Esophagus muscularis mucosa (tissue), 4 donors: Measurements from ENCODE around the gene LGALS4. TPM values are rescaled to one million over a fixed set of nuclear protein-coding genes. Genes with fewer than 3 reads are reported as not detected.
"Not testable (repeated sequence)": the region's sequence is repeated elsewhere in the genome, so short reads cannot be mapped to it uniquely, and the experiment has no call there.

ENCODE experiments used
- DNase-seq: peaks from one replicate; pipeline ENCODE4 v3.0.0-alpha.2; 2017; ENCODE audit errors: extremely low spot score
- H3K27ac ChIP-seq, 4 donors: fragments of 200-600 bp; sonication (generic); replicated peaks in 1 of 4; 1 replicate in 3 of 4; 2 replicates in 1 of 4; pipeline ENCODE4 v1.5.1; 2016 to 2019; ENCODE audit warnings: mild to moderate bottlenecking in 1 of 4
- H3K27me3 ChIP-seq, 4 donors: fragments of 200-600 bp; sonication (generic); one replicate each; pipeline versions ENCODE4 v1.5.1 to v1.6.0; 2016 to 2019
- H3K36me3 ChIP-seq, 4 donors: fragments of 200-600 bp; sonication (generic); one replicate each; pipeline ENCODE4 v1.5.1; 2016 to 2019
- H3K4me1 ChIP-seq, 4 donors: fragments of 200-600 bp; sonication (generic); one replicate each; pipeline ENCODE4 v1.5.1; 2016 to 2019
- H3K4me3 ChIP-seq, 4 donors: fragments of 200-600 bp; sonication (generic); 1 replicate in 2 of 4; 2 replicates in 2 of 4; pipeline ENCODE4 v1.5.1; 2016 to 2019; ENCODE audit warnings: mild to moderate bottlenecking in 4 of 4, moderate library complexity in 1 of 4
- H3K9me3 ChIP-seq, 4 donors: fragments of 200-600 bp; sonication (generic); 1 replicate in 3 of 4; 2 replicates in 1 of 4; pipeline ENCODE4 v1.5.1; 2016 to 2019
- EP300 ChIP-seq: sonication (generic); formaldehyde crosslinking; IDR thresholded peaks from one replicate; pipeline ENCODE4 v1.6.1; 2017; ENCODE audit warnings: antibody characterized with exemption
- POLR2A ChIP-seq: fragments of 450-650 bp; IDR thresholded peaks from one replicate; pipeline ENCODE4 v1.6.1; 2017; ENCODE audit warnings: antibody characterized with exemption, moderate library complexity, mild to moderate bottlenecking, low read depth
- POLR2AphosphoS5 ChIP-seq, 2 donors: sonication (generic); formaldehyde crosslinking; IDR thresholded peaks; one replicate each; pipeline ENCODE4 v1.6.1; 2017; ENCODE audit warnings: antibody characterized with exemption in 2 of 2
- WGBS: methylation state at CpG from one replicate; pipeline ENCODE4 v1.1.5; 2018; 5-methylcytosine and 5-hydroxymethylcytosine counted together
- intact Hi-C: fragments of 100-400 bp; cut with DNase I; formaldehyde crosslinking; loops from one replicate; pipeline ENCODE4 v1.15.1; 2023
- total RNA-seq, 4 donors: library from RNA; depleted of rRNA; stranded (reverse); fragments of >200 nt; gene quantifications; one replicate each; pipeline versions ENCODE4 v1.1.0 to v1.2.1, GENCODE V29; 2016
- TF ChIP-seq, protein P1 (sequence below), 3 experiments: fragments of 200-600 bp in 2 of 3; fragments of 450-650 bp in 1 of 3; sonication (generic) in 2 of 3; IDR thresholded peaks; one replicate each; pipeline ENCODE4 v1.5.1; 2017 to 2019; ENCODE audit warnings: antibody characterized with exemption in 3 of 3, mild to moderate bottlenecking in 2 of 3, moderate library complexity in 1 of 3

Gene LGALS4, protein sequence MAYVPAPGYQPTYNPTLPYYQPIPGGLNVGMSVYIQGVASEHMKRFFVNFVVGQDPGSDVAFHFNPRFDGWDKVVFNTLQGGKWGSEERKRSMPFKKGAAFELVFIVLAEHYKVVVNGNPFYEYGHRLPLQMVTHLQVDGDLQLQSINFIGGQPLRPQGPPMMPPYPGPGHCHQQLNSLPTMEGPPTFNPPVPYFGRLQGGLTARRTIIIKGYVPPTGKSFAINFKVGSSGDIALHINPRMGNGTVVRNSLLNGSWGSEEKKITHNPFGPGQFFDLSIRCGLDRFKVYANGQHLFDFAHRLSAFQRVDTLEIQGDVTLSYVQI
- 1 to 10 TPM in 1 of 4 donors, under 1 TPM in 2, not detected in 1; 0.42 to 2.9 (median 0.50) TPM for total RNA-seq

DNA sequence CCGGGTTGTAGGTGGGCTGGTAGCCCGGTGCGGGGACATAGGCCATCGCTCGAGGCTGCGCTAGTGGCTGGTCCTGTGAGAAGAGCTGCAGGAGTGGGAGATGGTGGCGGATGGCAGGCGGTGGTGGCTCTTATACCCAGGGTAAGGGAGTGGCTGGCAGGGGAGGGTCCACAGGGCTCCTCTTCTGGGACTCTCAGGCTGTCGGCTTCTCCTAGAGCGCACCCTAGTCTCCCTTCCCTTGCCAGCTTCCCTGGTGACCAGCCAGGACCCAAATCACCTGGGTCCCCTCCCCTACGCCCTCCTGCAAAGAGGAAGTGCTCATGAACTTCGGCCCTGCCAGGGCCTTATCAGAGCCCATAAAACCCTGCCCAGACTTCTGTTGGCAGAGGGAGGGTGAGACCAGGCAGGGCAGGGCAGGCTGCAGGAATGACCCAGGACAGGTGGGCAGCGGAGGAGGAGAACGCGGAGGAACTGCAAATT, at the start of gene LGALS4:
TSS of gene LGALS4 (minus strand) at position 105 of the 480 bp plus-strand sequence. CDS start at position 46, 59 bp downstream.
- H3K9me3 ChIP-seq: no peaks in the 10 kb centered on the region
- DNase-seq: no peak
- H3K27me3 ChIP-seq: no peaks in the 10 kb centered on the region
- H3K4me3 ChIP-seq: no peak within 1 kb of the TSS
- H3K4me1 ChIP-seq: no peaks in the 10 kb centered on the region
- H3K36me3 ChIP-seq: peaks cover 28 to 36% (median 33%) of the 10 kb centered on the region in 4 donors
- 87% methylated on average over 15 of the region's 15 CpGs for WGBS
- TF ChIP-seq POLR2AphosphoS5 (IDR thresholded peaks at IDR 0.05) (no peak), POLR2A (no peak)
- no peak within 1 kb of the TSS for H3K27ac ChIP-seq
- intact Hi-C loops: no loop called here

DNA sequence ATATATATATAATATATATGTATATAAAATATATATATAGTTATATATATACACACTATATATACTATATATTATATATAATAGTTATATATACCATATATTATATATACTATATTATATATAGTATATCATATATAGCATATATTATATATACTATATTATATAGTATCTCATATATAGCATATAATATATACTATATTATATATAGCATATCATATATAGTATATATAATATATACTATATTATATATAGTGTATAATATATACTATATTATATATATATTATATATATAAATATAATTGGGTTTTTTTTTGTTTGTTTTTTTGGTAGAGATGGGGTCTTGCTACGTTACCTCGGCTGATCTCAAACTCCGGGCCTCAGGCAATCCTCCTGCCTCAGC, 48.6 kb upstream of the LGALS4 start:
- intact Hi-C loops: no loop called here
- no peaks in the 10 kb centered on the region for H3K27me3 ChIP-seq
- H3K9me3 ChIP-seq: no peaks in the 10 kb centered on the region
- 96% methylated on average over 3 of the region's 3 CpGs for WGBS
- no peak for DNase-seq
- H3K4me3 ChIP-seq: no peak overlapping the region
- TF ChIP-seq POLR2AphosphoS5 (IDR thresholded peaks at IDR 0.05) (no peak), POLR2A (no peak), EP300 (no peak)
- TF ChIP-seq, protein P1, sequence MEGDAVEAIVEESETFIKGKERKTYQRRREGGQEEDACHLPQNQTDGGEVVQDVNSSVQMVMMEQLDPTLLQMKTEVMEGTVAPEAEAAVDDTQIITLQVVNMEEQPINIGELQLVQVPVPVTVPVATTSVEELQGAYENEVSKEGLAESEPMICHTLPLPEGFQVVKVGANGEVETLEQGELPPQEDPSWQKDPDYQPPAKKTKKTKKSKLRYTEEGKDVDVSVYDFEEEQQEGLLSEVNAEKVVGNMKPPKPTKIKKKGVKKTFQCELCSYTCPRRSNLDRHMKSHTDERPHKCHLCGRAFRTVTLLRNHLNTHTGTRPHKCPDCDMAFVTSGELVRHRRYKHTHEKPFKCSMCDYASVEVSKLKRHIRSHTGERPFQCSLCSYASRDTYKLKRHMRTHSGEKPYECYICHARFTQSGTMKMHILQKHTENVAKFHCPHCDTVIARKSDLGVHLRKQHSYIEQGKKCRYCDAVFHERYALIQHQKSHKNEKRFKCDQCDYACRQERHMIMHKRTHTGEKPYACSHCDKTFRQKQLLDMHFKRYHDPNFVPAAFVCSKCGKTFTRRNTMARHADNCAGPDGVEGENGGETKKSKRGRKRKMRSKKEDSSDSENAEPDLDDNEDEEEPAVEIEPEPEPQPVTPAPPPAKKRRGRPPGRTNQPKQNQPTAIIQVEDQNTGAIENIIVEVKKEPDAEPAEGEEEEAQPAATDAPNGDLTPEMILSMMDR (IDR thresholded peaks at IDR 0.05): no peak
- no peaks in the 10 kb centered on the region for H3K36me3 ChIP-seq
- H3K4me1 ChIP-seq: peaks cover 13 to 19% (median 15%) of the 10 kb centered on the region in 4 donors
- H3K27ac ChIP-seq: no peak overlapping the region

DNA sequence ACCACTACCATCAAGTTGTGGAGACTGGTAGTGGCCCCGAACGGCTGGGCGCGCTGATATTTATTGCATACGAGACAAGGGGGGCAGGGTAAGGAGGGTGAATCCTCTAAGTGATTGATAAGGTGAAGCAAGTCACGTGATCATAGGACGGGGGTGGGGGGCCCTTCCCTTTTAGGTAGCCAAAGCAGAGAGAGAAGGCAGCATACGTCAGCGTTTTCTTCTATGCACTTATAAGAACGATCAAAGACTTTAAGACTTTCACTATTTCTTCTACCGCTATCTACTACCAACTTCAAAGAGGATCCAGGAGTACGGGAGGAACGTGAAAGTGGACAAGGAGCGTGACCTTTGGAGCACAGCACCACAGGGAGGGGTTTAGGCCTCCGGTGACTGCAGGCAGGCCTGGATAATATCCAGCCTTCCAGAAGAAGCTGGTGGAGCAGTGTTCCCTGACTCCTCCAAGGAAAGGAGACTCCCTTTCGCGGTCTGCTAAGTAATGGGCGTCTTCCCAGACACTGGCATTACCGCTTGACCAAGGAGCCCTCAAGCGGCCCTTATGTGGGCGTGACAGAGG, 47.0 kb upstream of the LGALS4 start:
- H3K27me3 ChIP-seq, H3K36me3 ChIP-seq, H3K9me3 ChIP-seq, DNase-seq, H3K27ac ChIP-seq, intact Hi-C loops, H3K4me3 ChIP-seq: not testable (repeated sequence)
- 71% methylated on average over 19 of the region's 21 CpGs for WGBS
- H3K4me1 ChIP-seq: peaks cover 11 to 19% (median 15%) of the 10 kb centered on the region in 4 donors

DNA sequence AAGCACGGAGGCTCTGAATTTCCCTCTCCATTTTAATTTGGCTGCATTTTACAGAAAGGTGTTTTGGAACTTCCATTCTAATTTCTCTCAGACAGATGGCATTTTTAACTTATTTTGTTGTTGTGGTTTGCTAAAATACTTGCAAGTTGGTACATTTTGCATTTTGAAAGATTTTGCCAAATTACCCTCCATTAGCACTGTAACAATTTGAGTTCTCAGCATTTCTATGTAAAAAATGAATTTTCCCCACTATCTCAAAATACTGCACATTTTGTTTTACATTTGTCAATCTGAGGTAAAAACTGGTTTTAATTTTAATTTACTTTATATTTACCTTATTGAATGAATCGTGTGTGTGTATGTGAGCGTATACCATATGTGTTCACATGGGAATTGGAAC, 44.1 kb upstream of the LGALS4 start:
- H3K27me3 ChIP-seq: no peaks in the 10 kb centered on the region
- WGBS: 80% methylated on average over 3 of the region's 3 CpGs
- no peak overlapping the region for H3K4me3 ChIP-seq
- H3K4me1 ChIP-seq: peaks cover 8 to 14% (median 11%) of the 10 kb centered on the region in 4 donors
- no peaks in the 10 kb centered on the region for H3K9me3 ChIP-seq
- intact Hi-C loops: no loop called here
- TF ChIP-seq, protein P1 (IDR thresholded peaks at IDR 0.05): no peak
- no peak for DNase-seq
- H3K27ac ChIP-seq: no peak overlapping the region
- H3K36me3 ChIP-seq: no peaks in the 10 kb centered on the region

DNA sequence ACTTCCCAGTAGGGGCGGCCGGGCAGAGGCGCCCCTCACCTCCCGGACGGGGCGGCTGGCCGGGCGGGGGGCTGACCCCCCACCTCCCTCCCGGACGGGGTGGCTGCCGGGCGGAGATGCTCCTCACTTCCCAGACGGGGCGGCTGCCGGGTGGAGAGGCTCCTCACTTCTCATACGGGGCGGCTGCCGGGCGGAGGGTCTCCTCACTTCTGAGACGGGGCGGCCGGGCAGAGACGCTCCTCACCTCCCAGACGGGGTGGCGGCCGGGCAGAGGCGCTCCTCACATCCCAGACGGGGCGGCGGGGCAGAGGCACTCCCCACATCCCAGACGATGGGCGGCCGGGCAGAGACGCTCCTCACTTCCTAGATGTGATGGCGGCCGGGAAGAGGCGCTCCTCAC, 43.0 kb upstream of the LGALS4 start:
- intact Hi-C loops, H3K9me3 ChIP-seq, H3K36me3 ChIP-seq, DNase-seq, H3K27ac ChIP-seq, H3K4me3 ChIP-seq, H3K27me3 ChIP-seq: not testable (repeated sequence)
- 88% methylated on average over 16 of the region's 37 CpGs for WGBS
- peaks cover 12 to 22% (median 17%) of the 10 kb centered on the region in 4 donors for H3K4me1 ChIP-seq

DNA sequence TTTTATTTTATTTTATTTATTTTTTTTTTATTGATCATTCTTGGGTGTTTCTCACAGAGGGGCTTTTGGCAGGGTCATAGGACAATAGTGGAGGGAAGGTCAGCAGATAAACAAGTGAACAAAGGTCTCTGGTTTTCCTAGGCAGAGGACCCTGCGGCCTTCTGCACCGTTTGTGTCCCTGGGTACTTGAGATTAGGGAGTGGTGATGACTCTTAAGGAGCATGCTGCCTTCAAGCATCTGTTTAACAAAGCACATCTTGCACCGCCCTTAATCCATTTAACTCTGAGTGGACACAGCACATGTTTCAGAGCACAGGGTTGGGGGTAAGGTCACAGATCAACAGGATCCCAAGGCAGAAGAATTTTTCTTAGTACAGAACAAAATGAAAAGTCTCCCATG, 42.2 kb upstream of the LGALS4 start:
- H3K9me3 ChIP-seq, intact Hi-C loops, DNase-seq, H3K4me3 ChIP-seq, H3K27ac ChIP-seq, H3K27me3 ChIP-seq, H3K36me3 ChIP-seq: not testable (repeated sequence)
- 88% methylated on average over 3 of the region's 3 CpGs for WGBS
- H3K4me1 ChIP-seq: peaks cover 12 to 24% (median 17%) of the 10 kb centered on the region in 4 donors
